22Rv1 (cell line): ENCODE results near the gene HPGDS.

Source experiments
- ZFX ChIP-seq: fragments of 450-650 bp; IDR thresholded peaks from 2 replicates; pipeline ENCODE4 v1.6.1; 2017; ENCODE audit warnings: antibody characterized with exemption, borderline replicate concordance
- TF ChIP-seq, protein P1 (sequence below): fragments of 450-650 bp; IDR thresholded peaks from 2 replicates; pipeline ENCODE4 v1.5.1; 2017; ENCODE audit warnings: mild to moderate bottlenecking

- TF ChIP-seq, protein P1, sequence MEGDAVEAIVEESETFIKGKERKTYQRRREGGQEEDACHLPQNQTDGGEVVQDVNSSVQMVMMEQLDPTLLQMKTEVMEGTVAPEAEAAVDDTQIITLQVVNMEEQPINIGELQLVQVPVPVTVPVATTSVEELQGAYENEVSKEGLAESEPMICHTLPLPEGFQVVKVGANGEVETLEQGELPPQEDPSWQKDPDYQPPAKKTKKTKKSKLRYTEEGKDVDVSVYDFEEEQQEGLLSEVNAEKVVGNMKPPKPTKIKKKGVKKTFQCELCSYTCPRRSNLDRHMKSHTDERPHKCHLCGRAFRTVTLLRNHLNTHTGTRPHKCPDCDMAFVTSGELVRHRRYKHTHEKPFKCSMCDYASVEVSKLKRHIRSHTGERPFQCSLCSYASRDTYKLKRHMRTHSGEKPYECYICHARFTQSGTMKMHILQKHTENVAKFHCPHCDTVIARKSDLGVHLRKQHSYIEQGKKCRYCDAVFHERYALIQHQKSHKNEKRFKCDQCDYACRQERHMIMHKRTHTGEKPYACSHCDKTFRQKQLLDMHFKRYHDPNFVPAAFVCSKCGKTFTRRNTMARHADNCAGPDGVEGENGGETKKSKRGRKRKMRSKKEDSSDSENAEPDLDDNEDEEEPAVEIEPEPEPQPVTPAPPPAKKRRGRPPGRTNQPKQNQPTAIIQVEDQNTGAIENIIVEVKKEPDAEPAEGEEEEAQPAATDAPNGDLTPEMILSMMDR = no peak
- no peak for TF ChIP-seq ZFX
Measured at GRCh38 chr4:94329933-94330332, 12.7 kb downstream of the HPGDS start.
